ENCODE measurements around the gene SLC30A4. TPM values are rescaled to one million over a fixed set of nuclear protein-coding genes. Genes with fewer than 3 reads are reported as not detected.

SLC30A4 gene
- polyA plus RNA-seq, 1 of the 3 experiments (the other 2 are of a cell fraction), result 1.9 TPM

DNA sequence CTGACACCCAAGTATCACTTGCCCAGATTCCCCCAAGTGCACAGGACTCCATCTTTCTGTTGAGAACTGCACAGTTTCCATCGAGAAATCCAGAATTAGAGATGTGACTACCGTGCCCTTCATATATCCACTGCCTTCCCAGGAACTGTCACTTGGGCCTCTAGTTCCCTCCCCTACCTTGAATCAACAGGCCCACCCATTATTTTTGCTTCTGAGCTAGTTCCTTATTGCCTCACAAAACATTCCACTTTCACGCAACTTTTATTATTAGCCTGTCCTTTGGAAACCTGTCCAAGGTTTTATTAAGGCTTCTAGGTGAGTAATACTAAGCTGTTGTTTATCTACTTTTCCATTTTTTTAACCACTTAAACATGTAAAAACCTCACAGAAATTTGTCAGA is 17.1 kb upstream of the SLC30A4 start:
- ChIA-PET POLR2A (no interaction called here), CTCF (interaction anchor here (1.3 kb wide), 1 partner anchor 74 kb away, joined by 6 read pairs; no protein-coding TSS in a partner anchor)
- H3K36me3 ChIP-seq (replicated peaks in 1 of 2; ENCODE audit: control insufficient read depth in 1 of 2, insufficient read depth in 2 of 2, low read length in 1 of 2), result no peaks in the 10 kb centered on the region
- no peaks in the 10 kb centered on the region for H3K9me3 ChIP-seq
- no peak overlapping the region for H3K4me2 ChIP-seq
- H3K9ac ChIP-seq, result no peak overlapping the region
- 100% methylated on average over 3 of the region's 3 CpGs for WGBS (ENCODE audit: low lambda C conversion rate)
- H3K27ac ChIP-seq (ENCODE audit: low read depth in 2 of 2, low read length in 1 of 2), result no peak overlapping the region
- TF ChIP-seq RFX5 (IDR thresholded peaks at IDR 0.05; ENCODE audit: low read length) (no peak), TEAD4 (IDR thresholded peaks at IDR 0.05; ENCODE audit: borderline replicate concordance, insufficient read depth) (no peak), RXRA (IDR thresholded peaks at IDR 0.05; ENCODE audit: borderline replicate concordance, low read depth) (no peak), NFIC (IDR thresholded peaks at IDR 0.05; ENCODE audit: borderline replicate concordance) (no peak), ELF1 (IDR thresholded peaks at IDR 0.05) (no peak), CHD2 (IDR thresholded peaks at IDR 0.05; ENCODE audit: low read length, partially characterized antibody) (no peak), RCOR1 (IDR thresholded peaks at IDR 0.05; ENCODE audit: low read length) (no peak), FOSL2 (IDR thresholded peaks at IDR 0.05; ENCODE audit: borderline replicate concordance, low read depth) (no peak), FOXM1 (IDR thresholded peaks at IDR 0.05; ENCODE audit: low read depth) (no peak), FOXJ3 (CRISPR knock-in tag; IDR thresholded peaks at IDR 0.05) (no peak), EP300 (IDR thresholded peaks at IDR 0.05; ENCODE audit: borderline replicate concordance in 1 of 2, low read depth in 1 of 2, low read length in 1 of 2) (no peak), GATA2 (CRISPR knock-in tag; IDR thresholded peaks at IDR 0.05) (no peak)
- TF ChIP-seq, protein P1, sequence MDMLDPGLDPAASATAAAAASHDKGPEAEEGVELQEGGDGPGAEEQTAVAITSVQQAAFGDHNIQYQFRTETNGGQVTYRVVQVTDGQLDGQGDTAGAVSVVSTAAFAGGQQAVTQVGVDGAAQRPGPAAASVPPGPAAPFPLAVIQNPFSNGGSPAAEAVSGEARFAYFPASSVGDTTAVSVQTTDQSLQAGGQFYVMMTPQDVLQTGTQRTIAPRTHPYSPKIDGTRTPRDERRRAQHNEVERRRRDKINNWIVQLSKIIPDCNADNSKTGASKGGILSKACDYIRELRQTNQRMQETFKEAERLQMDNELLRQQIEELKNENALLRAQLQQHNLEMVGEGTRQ (IDR thresholded peaks at IDR 0.05; ENCODE audit: borderline replicate concordance, low read depth, low read length), result no peak
- TF ChIP-seq, protein P2, sequence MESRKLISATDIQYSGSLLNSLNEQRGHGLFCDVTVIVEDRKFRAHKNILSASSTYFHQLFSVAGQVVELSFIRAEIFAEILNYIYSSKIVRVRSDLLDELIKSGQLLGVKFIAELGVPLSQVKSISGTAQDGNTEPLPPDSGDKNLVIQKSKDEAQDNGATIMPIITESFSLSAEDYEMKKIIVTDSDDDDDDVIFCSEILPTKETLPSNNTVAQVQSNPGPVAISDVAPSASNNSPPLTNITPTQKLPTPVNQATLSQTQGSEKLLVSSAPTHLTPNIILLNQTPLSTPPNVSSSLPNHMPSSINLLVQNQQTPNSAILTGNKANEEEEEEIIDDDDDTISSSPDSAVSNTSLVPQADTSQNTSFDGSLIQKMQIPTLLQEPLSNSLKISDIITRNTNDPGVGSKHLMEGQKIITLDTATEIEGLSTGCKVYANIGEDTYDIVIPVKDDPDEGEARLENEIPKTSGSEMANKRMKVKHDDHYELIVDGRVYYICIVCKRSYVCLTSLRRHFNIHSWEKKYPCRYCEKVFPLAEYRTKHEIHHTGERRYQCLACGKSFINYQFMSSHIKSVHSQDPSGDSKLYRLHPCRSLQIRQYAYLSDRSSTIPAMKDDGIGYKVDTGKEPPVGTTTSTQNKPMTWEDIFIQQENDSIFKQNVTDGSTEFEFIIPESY (IDR thresholded peaks at IDR 0.05; ENCODE audit: borderline replicate concordance, low read depth), result no peak
- no peak overlapping the region for H3K4me3 ChIP-seq (ENCODE audit: low read depth in 2 of 2, low read length in 1 of 2)
- H2AFZ ChIP-seq (ENCODE audit: low read depth), result no peak overlapping the region
- no peaks in the 10 kb centered on the region for H4K20me1 ChIP-seq (ENCODE audit: insufficient read depth)
- DNase-seq, result no peak
- no peaks in the 10 kb centered on the region for H3K4me1 ChIP-seq (ENCODE audit: control insufficient read depth in 1 of 2, insufficient read depth in 2 of 2, low read depth in 1 of 2, low read length in 1 of 2)
- no peaks in the 10 kb centered on the region for H3K27me3 ChIP-seq (ENCODE audit: insufficient read depth)
- H3K9me2 ChIP-seq, result no peaks in the 10 kb centered on the region
- no peaks in the 10 kb centered on the region for H3K79me2 ChIP-seq (ENCODE audit: insufficient read depth)
- H3F3A ChIP-seq (replicated peaks; ENCODE audit: insufficient read depth), result peaks cover 6% of the 10 kb centered on the region

DNA sequence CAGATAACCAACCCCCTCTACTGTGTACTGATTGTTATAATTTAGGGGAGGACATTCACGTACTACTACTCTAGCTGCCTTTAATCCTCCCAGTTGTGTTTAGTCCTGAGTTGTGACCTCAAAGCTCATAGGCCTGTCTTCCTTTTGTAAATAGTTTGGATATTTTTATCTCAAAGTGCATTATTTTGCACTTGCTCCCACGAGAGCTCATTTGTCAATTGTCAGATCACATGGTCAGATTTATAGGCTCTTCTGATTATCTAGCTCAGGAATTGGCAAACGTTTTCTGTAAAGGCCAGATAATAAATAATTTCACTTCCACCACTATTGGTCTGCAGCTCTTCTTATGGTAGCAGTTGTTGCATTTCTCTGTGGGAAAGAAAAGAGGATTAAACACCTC is 14.4 kb upstream of the SLC30A4 start:
- H4K20me1 ChIP-seq (ENCODE audit: insufficient read depth), result no peaks in the 10 kb centered on the region
- no peaks in the 10 kb centered on the region for H3K27me3 ChIP-seq (ENCODE audit: insufficient read depth)
- POLR2A ChIA-PET, result no interaction called here
- H3K36me3 ChIP-seq (replicated peaks in 1 of 2; ENCODE audit: control insufficient read depth in 1 of 2, insufficient read depth in 2 of 2, low read length in 1 of 2), result no peaks in the 10 kb centered on the region
- H3K9ac ChIP-seq, result no peak overlapping the region
- no peaks in the 10 kb centered on the region for H3K4me1 ChIP-seq (ENCODE audit: control insufficient read depth in 1 of 2, insufficient read depth in 2 of 2, low read depth in 1 of 2, low read length in 1 of 2)
- DNase-seq, result no peak
- no peaks in the 10 kb centered on the region for H3K79me2 ChIP-seq (ENCODE audit: insufficient read depth)
- no peak overlapping the region for H3K27ac ChIP-seq (ENCODE audit: low read depth in 2 of 2, low read length in 1 of 2)
- H3F3A ChIP-seq (replicated peaks; ENCODE audit: insufficient read depth), result peaks cover 6% of the 10 kb centered on the region
- no peak overlapping the region for H2AFZ ChIP-seq (ENCODE audit: low read depth)
- WGBS (ENCODE audit: low lambda C conversion rate), result 51% methylated on average over 3 of the region's 3 CpGs
- CTCF ChIA-PET, result interaction anchor here (1.1 kb wide), 1 partner anchor 15 kb away, joined by 3 read pairs; no protein-coding TSS in a partner anchor
- H3K9me3 ChIP-seq, result no peaks in the 10 kb centered on the region
- H3K9me2 ChIP-seq, result no peaks in the 10 kb centered on the region
- H3K4me3 ChIP-seq (ENCODE audit: low read depth in 2 of 2, low read length in 1 of 2), result no peak overlapping the region
- H3K4me2 ChIP-seq, result no peak overlapping the region
- TF ChIP-seq, protein P2 (IDR thresholded peaks at IDR 0.05; ENCODE audit: borderline replicate concordance, low read depth), result no peak
- TF ChIP-seq RXRA (IDR thresholded peaks at IDR 0.05; ENCODE audit: borderline replicate concordance, low read depth), result no peak
- TF ChIP-seq RFX5 (IDR thresholded peaks at IDR 0.05; ENCODE audit: low read length), result no peak
- no peak for TF ChIP-seq EP300 (IDR thresholded peaks at IDR 0.05; ENCODE audit: borderline replicate concordance in 1 of 2, low read depth in 1 of 2, low read length in 1 of 2)
- TF ChIP-seq FOXJ3 (CRISPR knock-in tag; IDR thresholded peaks at IDR 0.05), result no peak
- TF ChIP-seq RAD21 (IDR thresholded peaks at IDR 0.05; ENCODE audit: low read length), result no peak
- TF ChIP-seq FOXM1 (IDR thresholded peaks at IDR 0.05; ENCODE audit: low read depth), result no peak
- TF ChIP-seq EZH2phosphoT487 (IDR thresholded peaks at IDR 0.05; ENCODE audit: borderline replicate concordance, low read depth), result no peak
- TF ChIP-seq, protein P3, sequence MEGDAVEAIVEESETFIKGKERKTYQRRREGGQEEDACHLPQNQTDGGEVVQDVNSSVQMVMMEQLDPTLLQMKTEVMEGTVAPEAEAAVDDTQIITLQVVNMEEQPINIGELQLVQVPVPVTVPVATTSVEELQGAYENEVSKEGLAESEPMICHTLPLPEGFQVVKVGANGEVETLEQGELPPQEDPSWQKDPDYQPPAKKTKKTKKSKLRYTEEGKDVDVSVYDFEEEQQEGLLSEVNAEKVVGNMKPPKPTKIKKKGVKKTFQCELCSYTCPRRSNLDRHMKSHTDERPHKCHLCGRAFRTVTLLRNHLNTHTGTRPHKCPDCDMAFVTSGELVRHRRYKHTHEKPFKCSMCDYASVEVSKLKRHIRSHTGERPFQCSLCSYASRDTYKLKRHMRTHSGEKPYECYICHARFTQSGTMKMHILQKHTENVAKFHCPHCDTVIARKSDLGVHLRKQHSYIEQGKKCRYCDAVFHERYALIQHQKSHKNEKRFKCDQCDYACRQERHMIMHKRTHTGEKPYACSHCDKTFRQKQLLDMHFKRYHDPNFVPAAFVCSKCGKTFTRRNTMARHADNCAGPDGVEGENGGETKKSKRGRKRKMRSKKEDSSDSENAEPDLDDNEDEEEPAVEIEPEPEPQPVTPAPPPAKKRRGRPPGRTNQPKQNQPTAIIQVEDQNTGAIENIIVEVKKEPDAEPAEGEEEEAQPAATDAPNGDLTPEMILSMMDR (IDR thresholded peaks at IDR 0.05), result no peak
- TF ChIP-seq, protein P4, sequence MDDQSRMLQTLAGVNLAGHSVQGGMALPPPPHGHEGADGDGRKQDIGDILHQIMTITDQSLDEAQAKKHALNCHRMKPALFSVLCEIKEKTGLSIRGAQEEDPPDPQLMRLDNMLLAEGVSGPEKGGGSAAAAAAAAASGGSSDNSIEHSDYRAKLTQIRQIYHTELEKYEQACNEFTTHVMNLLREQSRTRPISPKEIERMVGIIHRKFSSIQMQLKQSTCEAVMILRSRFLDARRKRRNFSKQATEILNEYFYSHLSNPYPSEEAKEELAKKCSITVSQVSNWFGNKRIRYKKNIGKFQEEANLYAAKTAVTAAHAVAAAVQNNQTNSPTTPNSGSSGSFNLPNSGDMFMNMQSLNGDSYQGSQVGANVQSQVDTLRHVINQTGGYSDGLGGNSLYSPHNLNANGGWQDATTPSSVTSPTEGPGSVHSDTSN (IDR thresholded peaks at IDR 0.05), result no peak
- TF ChIP-seq NFIC (IDR thresholded peaks at IDR 0.05; ENCODE audit: borderline replicate concordance), result no peak
- TF ChIP-seq TEAD4 (IDR thresholded peaks at IDR 0.05; ENCODE audit: borderline replicate concordance, insufficient read depth), result no peak
- no peak for TF ChIP-seq TCF12 (IDR thresholded peaks at IDR 0.05)
